CD4-positive, alpha-beta T cell treated with Interleukin-4 for 4 hours (primary cell): ENCODE data around the gene ABHD11.
"Not testable (repeated sequence)": the region's sequence is repeated elsewhere in the genome, so short reads cannot be mapped to it uniquely, and the experiment has no call there.

Source experiments
- DNase-seq: peaks from one replicate; pipeline ENCODE4 v3.0.0-alpha.2; 2020

Gene ABHD11

GRCh38 chr7:73738612-73739386 lies at the start of gene ABHD11:
ABHD11 (minus strand) TSS chr7:73738802; CDS start chr7:73738770, 32 bp downstream.
- DNase-seq = peak; percentile 97

- DNase-seq = not testable (repeated sequence)
Measured at GRCh38 chr7:73787786-73788048, 49.1 kb upstream of the ABHD11 start.

GRCh38 chr7:73786588-73786987 lies 48.0 kb upstream of the ABHD11 start:
- DNase-seq = no peak

- DNase-seq = no peak
Measured at GRCh38 chr7:73779517-73779916, 40.9 kb upstream of the ABHD11 start.

- no peak for DNase-seq
Measured at GRCh38 chr7:73778801-73779389, 40.3 kb upstream of the ABHD11 start.

GRCh38 chr7:73774923-73775322 lies 36.3 kb upstream of the ABHD11 start:
- no peak for DNase-seq

- DNase-seq = no peak
Measured at GRCh38 chr7:73773700-73774517, 35.3 kb upstream of the ABHD11 start.

GRCh38 chr7:73770860-73771670 lies 32.5 kb upstream of the ABHD11 start:
- DNase-seq = no peak

- no peak for DNase-seq
Measured at GRCh38 chr7:73770002-73770859, 31.6 kb upstream of the ABHD11 start, which contains the start of gene CLDN3. CLDN3 (minus strand) TSS chr7:73770270; CDS start chr7:73770049, 221 bp downstream.

- DNase-seq = no peak
Measured at GRCh38 chr7:73769481-73770001, 30.9 kb upstream of the ABHD11 start.

GRCh38 chr7:73768641-73769480 lies 30.3 kb upstream of the ABHD11 start:
- DNase-seq = no peak

- no peak for DNase-seq
Measured at GRCh38 chr7:73766556-73767229, 28.1 kb upstream of the ABHD11 start.

GRCh38 chr7:73762659-73762999 lies 24.0 kb upstream of the ABHD11 start:
- DNase-seq = no peak

- DNase-seq = no peak
Measured at GRCh38 chr7:73761854-73762658, 23.5 kb upstream of the ABHD11 start.

- DNase-seq = no peak
Measured at GRCh38 chr7:73758581-73759138, 20.1 kb upstream of the ABHD11 start.

- no peak for DNase-seq
Measured at GRCh38 chr7:73749931-73750776, 11.6 kb upstream of the ABHD11 start.

GRCh38 chr7:73746378-73746777 lies 7.8 kb upstream of the ABHD11 start:
- no peak for DNase-seq
